Activated naive CD4-positive, alpha-beta T cell treated with anti-CD3 and anti-CD28 coated beads, Interleukin-2, amount 50 U/mL, for 16 hours (primary cell): ENCODE results near the gene VOPP1.

Experiments
- DNase-seq: peaks from one replicate; pipeline ENCODE4 v3.0.0-alpha.2; 2020

The VOPP1 gene

DNA sequence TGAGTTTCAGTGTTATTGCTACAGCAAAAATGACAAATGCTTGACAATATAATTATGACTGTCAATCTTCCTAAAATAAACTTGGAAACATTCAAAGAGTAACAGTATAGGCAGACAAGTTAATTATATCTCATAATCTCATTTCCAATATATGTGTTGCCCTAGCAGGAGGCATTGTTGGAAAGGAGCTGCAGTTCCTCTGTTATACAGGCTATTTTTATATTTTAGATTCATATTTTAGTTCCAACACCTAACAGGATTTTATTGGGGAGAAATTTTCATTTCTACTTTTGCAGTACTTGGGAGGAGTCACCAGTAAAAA is 19.3 kb downstream of the VOPP1 start:
- DNase-seq = no peak

DNA sequence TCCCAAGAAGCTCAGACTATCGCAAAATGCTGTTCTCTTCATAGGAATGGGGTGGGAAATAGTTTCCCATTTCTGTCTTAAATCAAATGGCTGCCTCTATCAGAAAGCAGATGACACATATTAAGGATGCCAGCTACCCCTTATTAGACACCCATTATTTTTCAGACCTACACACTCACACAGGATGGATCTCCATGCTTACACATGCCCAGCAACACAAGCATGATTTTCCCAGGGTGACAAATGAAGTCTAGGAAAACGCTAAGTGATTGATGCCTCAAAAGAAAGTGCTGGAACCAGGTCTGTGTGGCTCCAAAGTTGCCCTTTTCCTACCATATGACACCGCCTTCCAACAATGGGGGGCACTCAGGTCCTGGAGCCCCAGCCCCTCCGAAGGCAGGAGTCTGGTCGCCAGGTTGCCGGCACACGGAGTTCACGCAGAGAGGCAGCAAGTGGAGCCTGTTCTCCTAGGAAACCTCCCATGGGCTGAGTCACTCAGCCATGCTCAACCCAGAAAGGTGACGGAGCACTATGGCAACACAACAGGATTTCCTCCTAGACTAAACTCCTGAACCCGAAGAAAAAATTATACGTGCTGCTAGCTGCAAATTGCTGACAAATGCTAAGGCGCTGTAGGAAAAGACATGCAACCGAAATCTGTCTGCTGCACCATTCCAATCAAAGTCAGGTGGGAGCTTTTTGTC is 19.8 kb downstream of the VOPP1 start:
- no peak for DNase-seq

DNA sequence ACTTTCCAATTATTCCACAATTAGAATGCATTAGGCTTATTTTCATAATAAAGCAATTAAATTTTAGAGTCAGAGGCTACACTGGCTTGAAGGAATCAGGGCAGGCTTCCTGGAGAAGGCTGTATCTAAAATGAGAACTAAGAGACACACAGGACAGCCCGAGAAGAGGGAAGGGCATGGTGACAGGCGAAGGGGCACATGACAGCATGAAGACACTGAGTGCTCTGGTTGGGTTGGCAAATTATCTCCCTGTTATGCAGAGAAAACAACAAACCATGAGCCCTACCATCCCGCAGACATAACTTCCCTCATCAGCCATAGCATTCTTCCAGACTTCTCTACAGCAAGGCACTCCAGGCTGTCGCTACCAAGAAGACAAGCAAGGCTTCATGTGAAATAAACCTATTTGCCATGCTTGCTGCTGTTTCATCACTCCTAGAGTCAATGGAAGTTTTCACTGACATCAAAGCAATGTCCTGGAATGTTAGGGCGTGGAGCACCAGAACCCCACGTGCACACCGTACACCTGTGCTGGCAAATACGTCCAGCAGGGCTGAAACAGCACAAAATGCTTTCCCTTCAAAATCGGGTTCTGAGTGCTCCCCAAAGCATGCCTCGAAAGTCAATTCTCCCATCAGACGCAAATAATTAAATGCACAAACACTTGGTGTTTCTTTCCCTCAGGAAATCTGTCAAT is 21.3 kb downstream of the VOPP1 start:
- DNase-seq = no peak

DNA sequence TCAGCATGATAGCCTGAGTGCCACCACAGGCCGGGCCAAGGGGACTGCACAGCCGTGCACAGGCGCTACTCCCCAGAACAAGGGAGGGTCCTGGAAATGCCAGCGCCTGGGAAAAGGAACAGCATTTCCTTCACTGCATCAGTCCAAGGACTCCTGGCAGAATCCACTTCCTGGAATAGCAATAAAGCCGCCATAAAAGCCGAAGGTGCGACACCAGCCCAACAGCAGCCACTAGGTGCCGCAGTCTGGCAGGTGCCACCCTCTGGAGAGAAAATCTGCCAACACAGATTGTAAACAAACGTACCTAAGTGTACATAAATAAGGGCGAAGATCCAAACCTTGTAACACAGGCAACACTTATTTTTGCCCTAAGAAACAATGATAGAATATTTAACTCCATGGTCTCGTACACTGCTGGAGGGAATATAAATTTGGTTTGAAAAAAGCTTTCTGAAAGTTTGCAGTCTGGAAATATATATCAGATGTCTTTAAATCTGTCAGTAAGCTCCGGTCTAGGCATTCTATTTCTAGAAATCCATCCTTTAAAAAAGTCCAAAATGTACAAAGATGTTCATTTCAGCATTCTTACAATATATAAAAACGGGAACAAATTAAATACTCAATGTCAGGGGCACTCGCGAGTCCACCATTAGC is 22.2 kb downstream of the VOPP1 start:
- no peak for DNase-seq

GRCh38 chr7:55549457-55549856 is 22.8 kb downstream of the VOPP1 start:
- no peak for DNase-seq

GRCh38 chr7:55548295-55548731 is 24.0 kb downstream of the VOPP1 start:
- DNase-seq = no peak

GRCh38 chr7:55546814-55547213 is 25.5 kb downstream of the VOPP1 start:
- DNase-seq = peak; percentile 38

GRCh38 chr7:55545496-55545895 is 26.8 kb downstream of the VOPP1 start:
- no peak for DNase-seq

GRCh38 chr7:55540226-55540858 is 32.0 kb downstream of the VOPP1 start:
- no peak for DNase-seq

DNA sequence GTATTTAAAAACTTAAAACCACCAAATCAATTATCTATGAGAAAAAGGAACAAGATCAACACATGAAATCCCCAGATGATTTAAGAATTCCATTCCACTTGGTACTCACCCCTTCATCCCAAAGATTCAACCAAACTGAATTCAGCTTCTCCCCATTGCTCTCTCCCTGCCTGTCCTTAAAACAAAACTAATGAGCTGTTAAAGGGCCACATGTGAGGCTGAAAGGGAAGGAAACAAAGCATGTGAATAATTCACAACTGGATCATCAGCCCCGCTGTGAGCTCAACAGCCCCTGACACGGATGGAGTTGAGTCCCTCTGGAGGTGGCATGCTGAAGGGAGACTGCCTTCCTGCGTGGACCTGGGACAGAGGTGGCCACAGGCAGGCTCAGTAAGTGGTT is 32.9 kb downstream of the VOPP1 start:
- no peak for DNase-seq

DNA sequence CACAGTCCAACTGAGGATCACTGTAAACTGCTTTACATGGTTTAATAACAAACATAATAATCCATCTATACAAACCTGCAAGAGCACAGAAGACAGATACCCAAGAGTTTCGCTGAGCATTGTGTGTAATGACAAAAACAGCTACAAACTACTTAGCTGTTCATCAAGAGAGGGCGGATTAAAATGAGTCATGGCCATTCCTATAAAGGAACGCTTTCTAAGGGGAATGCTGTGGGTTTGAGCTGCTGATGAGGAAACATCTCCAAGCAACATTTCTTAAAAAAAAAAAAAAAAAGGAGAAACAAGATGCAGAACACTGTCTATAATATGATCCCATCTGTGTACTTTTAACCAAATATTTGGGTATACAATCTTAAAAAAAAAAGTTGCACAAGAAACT is 33.8 kb downstream of the VOPP1 start:
- no peak for DNase-seq

- no peak for DNase-seq
These were observed 34.8 kb downstream of the VOPP1 start for GRCh38 chr7:55537458-55537990.

GRCh38 chr7:55536619-55537457 is 35.5 kb downstream of the VOPP1 start:
- DNase-seq = no peak

DNA sequence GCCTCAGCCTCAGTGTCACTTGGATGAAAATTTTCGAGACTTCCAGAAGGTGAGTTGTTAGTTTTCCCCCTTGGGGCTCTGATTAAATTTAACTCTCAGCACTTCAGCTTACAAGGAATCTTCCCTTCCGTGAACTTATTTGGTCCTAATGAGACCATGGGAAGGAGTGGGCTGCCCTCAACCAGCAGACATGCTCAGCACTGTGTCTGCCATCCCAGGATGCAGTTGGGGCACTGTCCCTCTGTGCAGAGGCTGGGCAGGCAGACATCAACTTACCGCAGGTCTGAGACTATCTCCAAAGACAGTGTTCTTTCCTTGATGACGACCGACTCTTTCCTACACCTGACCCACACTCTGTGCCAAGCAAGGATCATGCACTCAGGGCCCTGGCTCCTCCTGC is 36.7 kb downstream of the VOPP1 start:
- no peak for DNase-seq

DNA sequence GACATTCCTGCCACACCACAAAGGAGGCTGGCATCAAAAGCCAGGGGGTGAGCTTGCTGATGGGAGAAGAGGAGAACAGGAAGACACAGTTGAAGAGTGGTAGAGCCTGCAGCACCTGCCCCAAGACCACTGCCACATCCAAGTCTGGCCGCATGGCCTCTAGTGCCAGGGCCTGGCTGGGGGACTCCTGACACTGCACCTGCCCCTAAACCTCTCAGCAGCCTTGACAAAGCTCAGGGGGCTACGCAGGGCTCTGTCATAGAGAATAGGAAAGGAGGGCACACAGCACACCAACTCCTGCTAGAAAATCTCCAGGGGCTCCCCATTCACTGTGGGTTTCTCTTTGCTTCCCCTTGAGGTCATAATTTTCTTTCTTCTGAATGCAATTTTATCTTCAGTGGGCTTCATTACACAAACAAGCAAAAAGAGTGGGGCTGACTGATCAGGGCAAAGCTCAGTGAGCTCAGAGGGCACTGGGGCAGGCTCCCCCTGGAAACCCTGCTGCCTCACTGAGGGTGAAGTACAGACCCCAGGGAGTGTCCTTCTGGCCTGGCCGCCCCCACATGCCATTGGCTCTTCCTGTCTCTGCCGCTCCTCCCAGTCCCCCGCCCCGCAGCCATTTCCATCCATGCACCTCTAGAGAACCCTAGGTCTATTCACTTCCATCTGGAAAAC is 37.2 kb downstream of the VOPP1 start:
- DNase-seq = no peak

- peak; percentile 75 for DNase-seq
These were observed 37.9 kb downstream of the VOPP1 start for GRCh38 chr7:55534262-55534915.

- no peak for DNase-seq
These were observed 38.6 kb downstream of the VOPP1 start for GRCh38 chr7:55533729-55534080.

DNA sequence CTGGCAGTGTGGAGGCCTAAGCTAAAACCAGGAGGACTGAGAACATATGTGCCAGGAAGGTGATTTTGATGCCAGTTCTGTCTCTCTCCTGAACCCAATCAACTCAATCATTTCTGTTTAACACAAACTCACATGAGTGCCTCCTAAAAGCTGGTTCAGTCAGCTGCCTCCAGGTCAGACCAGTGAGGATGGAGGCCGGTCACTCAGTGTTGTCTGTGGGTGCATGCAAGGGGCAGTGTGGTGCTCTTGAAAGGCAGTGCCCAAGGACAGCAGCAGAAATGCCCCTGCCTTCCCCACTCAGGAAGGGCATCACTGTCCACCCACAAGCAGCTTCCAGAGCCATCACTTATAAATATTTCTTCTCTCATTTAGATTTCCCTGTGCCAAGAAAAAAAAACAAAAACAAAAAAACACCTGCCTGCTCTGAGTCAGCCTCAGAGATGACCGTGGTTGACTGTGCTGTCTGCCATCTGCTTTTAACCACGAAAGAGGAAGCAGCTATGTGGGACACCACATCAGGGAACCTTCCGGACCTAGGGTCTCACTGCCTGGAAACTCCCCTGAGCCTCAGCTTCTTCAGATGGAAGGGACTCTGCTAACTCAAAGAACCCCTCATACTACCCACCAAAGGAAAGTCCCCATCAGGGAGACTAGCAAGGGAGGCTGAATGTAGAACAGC is 39.1 kb downstream of the VOPP1 start:
- DNase-seq = peak; percentile 66

DNA sequence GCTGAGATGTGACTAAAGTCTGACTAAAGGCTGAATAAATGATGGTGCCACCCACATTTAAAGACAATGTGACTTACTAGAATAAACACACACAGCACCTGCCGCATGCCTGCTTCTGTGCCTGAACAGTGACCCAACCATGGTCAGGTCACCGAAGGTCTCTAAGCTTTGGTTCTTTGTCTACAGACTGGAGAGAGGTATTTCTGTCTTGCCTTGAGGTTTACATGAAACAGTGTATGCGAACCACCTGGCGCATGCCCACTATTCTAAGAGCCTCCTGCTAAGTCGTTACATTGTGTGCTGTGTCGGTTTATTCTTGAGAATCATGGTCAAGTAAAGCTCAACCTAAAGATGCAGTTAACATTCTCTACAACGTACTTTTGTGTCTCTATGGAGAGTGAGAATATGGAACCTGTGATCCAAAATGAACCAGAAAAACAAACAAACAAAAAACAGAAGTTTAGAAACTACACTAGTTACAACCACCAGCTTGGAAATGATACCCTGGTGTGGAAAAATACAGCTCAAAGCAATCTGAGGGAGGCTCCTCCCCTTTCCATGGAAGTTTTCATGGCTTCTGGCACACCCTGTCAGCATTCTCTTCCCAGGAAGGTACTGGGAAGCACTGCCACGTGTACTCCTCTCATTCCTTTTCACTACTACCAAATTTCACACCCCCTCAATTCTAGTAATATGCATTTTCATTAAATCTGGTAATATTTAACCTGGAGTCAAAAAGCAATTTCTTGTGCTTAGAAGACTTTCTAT is 40.0 kb downstream of the VOPP1 start:
- DNase-seq = peak; percentile 41

- DNase-seq = no peak
These were observed 40.8 kb downstream of the VOPP1 start for GRCh38 chr7:55531536-55531935.
